Hepatocyte (in vitro differentiated cells): Measurements from ENCODE around the gene FAF2. TPM values are rescaled to one million over a fixed set of nuclear protein-coding genes. Genes with fewer than 3 reads are reported as not detected.
"Not testable (repeated sequence)": the region's sequence is repeated elsewhere in the genome, so short reads cannot be mapped to it uniquely, and the experiment has no call there.

Source experiments
- DNase-seq: peaks from one replicate; pipeline ENCODE4 v3.0.0-alpha.2; 2016; ENCODE audit warnings: low spot score
- H2AFZ ChIP-seq: fragments of 200-600 bp; sonication (generic); 2 replicates; pipeline ENCODE4 v1.6.0; 2016; ENCODE audit warnings: antibody characterized with exemption, mild to moderate bottlenecking
- H3K27ac ChIP-seq: fragments of 200-600 bp; sonication (generic); 2 replicates; pipeline ENCODE4 v1.5.1; 2016; ENCODE audit warnings: mild to moderate bottlenecking
- H3K27me3 ChIP-seq: fragments of 200-600 bp; sonication (generic); 2 replicates; pipeline ENCODE4 v1.6.1; 2016
- H3K36me3 ChIP-seq: fragments of 200-600 bp; sonication (generic); replicated peaks from 2 replicates; pipeline ENCODE4 v1.5.1; 2016; ENCODE audit warnings: low read depth; ENCODE audit not compliant: insufficient read depth
- H3K4me1 ChIP-seq: fragments of 200-600 bp; sonication (generic); 2 replicates; pipeline ENCODE4 v1.5.1; 2016; ENCODE audit warnings: mild to moderate bottlenecking, moderate library complexity; ENCODE audit not compliant: insufficient read depth
- H3K4me2 ChIP-seq: fragments of 200-600 bp; sonication (generic); 2 replicates; pipeline ENCODE4 v1.6.0; 2016
- H3K4me3 ChIP-seq: fragments of 200-600 bp; sonication (generic); 2 replicates; pipeline ENCODE4 v1.5.1; 2016; ENCODE audit warnings: mild to moderate bottlenecking
- H3K79me2 ChIP-seq: fragments of 200-600 bp; sonication (generic); 2 replicates; pipeline ENCODE4 v1.6.0; 2017; ENCODE audit warnings: mild to moderate bottlenecking
- H3K9me2 ChIP-seq: fragments of 200-600 bp; sonication (generic); replicated peaks from 2 replicates; pipeline ENCODE4 v1.6.0; 2017; ENCODE audit warnings: mild to moderate bottlenecking; ENCODE audit not compliant: insufficient read depth
- H3K9me3 ChIP-seq: fragments of 200-600 bp; sonication (generic); 2 replicates; pipeline ENCODE4 v1.5.1; 2016; ENCODE audit warnings: low read depth, mild to moderate bottlenecking
- H4K20me1 ChIP-seq: fragments of 200-600 bp; sonication (generic); 2 replicates; pipeline ENCODE4 v1.6.0; 2016; ENCODE audit warnings: mild to moderate bottlenecking; ENCODE audit not compliant: insufficient read depth, poor library complexity, severe bottlenecking
- CTCF ChIP-seq: fragments of 200-600 bp; sonication (generic); IDR thresholded peaks from 2 replicates; pipeline ENCODE4 v1.5.1; 2016; ENCODE audit warnings: antibody characterized with exemption, mild to moderate bottlenecking; ENCODE audit not compliant: poor library complexity
- EZH2 ChIP-seq: fragments of 200-600 bp; sonication (generic); IDR thresholded peaks from 2 replicates; pipeline ENCODE4 v1.6.1; 2016; ENCODE audit warnings: antibody characterized with exemption, mild to moderate bottlenecking, borderline replicate concordance
- EZH2phosphoT487 ChIP-seq: fragments of 200-600 bp; sonication (generic); IDR thresholded peaks from one replicate; pipeline ENCODE4 v1.6.1; 2018; ENCODE audit warnings: antibody characterized with exemption, mild to moderate bottlenecking, low read depth, moderate library complexity; ENCODE audit not compliant: unreplicated experiment, severe bottlenecking
- WGBS: methylation state at CpG from one replicate; pipeline ENCODE4 v1.1.6; 2016; ENCODE audit warnings: low lambda C conversion rate; ENCODE audit errors: missing lambda C conversion rate; 5-methylcytosine and 5-hydroxymethylcytosine counted together
- polyA plus RNA-seq: library from polyadenylated mRNA; unstranded; fragments of >200 nt; fragmentation: Nextera tagmentation; extraction: Ambion mirVana; gene quantifications from 2 replicates; pipeline ENCODE4 v1.2.1, GENCODE V29; 2016
- total RNA-seq: library from RNA; depleted of rRNA; stranded (reverse); fragments of >200 nt; gene quantifications from 2 replicates; pipeline ENCODE4 v1.2.3, GENCODE V29; 2014

Gene FAF2
- total and polyA plus RNA-seq, 2 experiments from 2014 or later = 47.3 to 63.1 TPM

GRCh38 chr5:176474476-176474875, 26.3 kb downstream of the FAF2 start:
- Histone ChIP-seq H4K20me1 (peaks cover 11% of the 10 kb centered on the region), H3K9me3 (no peaks in the 10 kb centered on the region), H3K36me3 (no peaks in the 10 kb centered on the region), H2AFZ (no peak overlapping the region), H3K4me3 (no peak overlapping the region), H3K9me2 (no peaks in the 10 kb centered on the region), H3K27ac (no peak overlapping the region), H3K4me1 (no peaks in the 10 kb centered on the region), H3K4me2 (no peak overlapping the region), H3K27me3 (no peaks in the 10 kb centered on the region), H3K79me2 (peaks cover 83% of the 10 kb centered on the region)
- DNase-seq = no peak
- WGBS = 94% methylated on average over 1 of the region's 1 CpG
- TF ChIP-seq CTCF (no peak), EZH2 (no peak), EZH2phosphoT487 (no peak)

DNA sequence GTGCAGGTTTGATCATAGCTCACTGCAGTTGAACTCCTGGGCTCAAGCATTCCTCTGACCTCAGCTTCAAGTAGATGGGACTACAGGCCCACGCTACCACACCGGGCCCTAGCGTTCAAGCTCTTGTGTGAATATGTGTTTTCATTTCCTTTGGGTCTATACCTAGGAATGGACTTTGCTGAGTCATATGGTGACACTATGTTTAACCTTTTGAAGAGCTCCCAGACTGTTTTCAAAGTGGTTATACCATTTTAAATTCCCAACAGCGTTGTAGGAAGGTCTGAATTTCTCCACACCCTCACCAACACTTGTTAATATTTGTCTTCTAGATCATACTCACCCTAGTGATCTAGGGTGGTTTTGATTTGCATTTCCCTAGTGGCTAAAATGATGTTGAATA, 33.5 kb downstream of the FAF2 start:
- TF ChIP-seq EZH2phosphoT487 (no peak), EZH2 (no peak), CTCF (no peak)
- no peak overlapping the region for H3K27ac ChIP-seq
- 96% methylated on average over 4 of the region's 4 CpGs for WGBS
- H3K9me2 ChIP-seq = no peaks in the 10 kb centered on the region
- H4K20me1 ChIP-seq = peaks cover 11% of the 10 kb centered on the region
- H3K79me2 ChIP-seq = peaks cover 49% of the 10 kb centered on the region
- DNase-seq = no peak
- H3K9me3 ChIP-seq = no peaks in the 10 kb centered on the region
- H3K4me2 ChIP-seq = no peak overlapping the region
- H2AFZ ChIP-seq = no peak overlapping the region
- H3K36me3 ChIP-seq = no peaks in the 10 kb centered on the region
- no peak overlapping the region for H3K4me3 ChIP-seq
- no peaks in the 10 kb centered on the region for H3K27me3 ChIP-seq
- no peaks in the 10 kb centered on the region for H3K4me1 ChIP-seq

DNA sequence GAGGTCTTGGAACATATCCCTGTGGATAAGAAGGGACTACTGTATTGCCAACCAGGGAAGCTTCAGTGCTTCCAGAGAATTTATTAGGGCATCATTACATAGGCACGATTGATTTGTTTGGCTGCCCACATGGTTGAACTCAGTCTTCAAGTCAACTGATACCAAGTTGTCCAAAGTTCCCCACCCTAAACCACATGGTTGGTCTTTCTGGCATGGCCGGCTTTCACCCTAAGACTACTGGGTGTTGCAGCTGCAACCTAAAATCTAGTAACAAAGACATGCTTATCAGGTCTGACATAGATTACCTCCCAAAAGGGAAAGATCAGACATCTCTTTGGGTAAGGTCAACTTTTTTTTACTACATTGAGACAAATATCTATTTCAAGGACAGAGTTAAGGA, 37.0 kb downstream of the FAF2 start:
- no peak overlapping the region for H2AFZ ChIP-seq
- TF ChIP-seq CTCF = no peak
- no peak for TF ChIP-seq EZH2phosphoT487
- TF ChIP-seq EZH2 = no peak
- WGBS = 91% methylated on average over 2 of the region's 2 CpGs
- DNase-seq = no peak
- no peaks in the 10 kb centered on the region for H3K4me1 ChIP-seq
- peaks cover 49% of the 10 kb centered on the region for H3K79me2 ChIP-seq
- H3K4me3 ChIP-seq = no peak overlapping the region
- no peaks in the 10 kb centered on the region for H3K36me3 ChIP-seq
- H3K9me3 ChIP-seq = no peaks in the 10 kb centered on the region
- H3K9me2 ChIP-seq = no peaks in the 10 kb centered on the region
- H3K4me2 ChIP-seq = no peak overlapping the region
- H4K20me1 ChIP-seq = peaks cover 10% of the 10 kb centered on the region
- no peak overlapping the region for H3K27ac ChIP-seq
- H3K27me3 ChIP-seq = no peaks in the 10 kb centered on the region

GRCh38 chr5:176486189-176486757, 38.1 kb downstream of the FAF2 start:
- no peak overlapping the region for H3K27ac ChIP-seq
- H3K27me3 ChIP-seq = no peaks in the 10 kb centered on the region
- peaks cover 5% of the 10 kb centered on the region for H3K36me3 ChIP-seq
- H3K4me3 ChIP-seq = no peak overlapping the region
- H2AFZ ChIP-seq = no peak overlapping the region
- no peak overlapping the region for H3K4me2 ChIP-seq
- no peak for DNase-seq
- H3K4me1 ChIP-seq = peaks cover 4% of the 10 kb centered on the region
- no peaks in the 10 kb centered on the region for H3K9me2 ChIP-seq
- H3K79me2 ChIP-seq = peaks cover 46% of the 10 kb centered on the region
- WGBS = 84% methylated on average over 7 of the region's 7 CpGs
- peaks cover 10% of the 10 kb centered on the region for H4K20me1 ChIP-seq
- H3K9me3 ChIP-seq = no peaks in the 10 kb centered on the region
- TF ChIP-seq EZH2phosphoT487 (no peak), CTCF (no peak), EZH2 (no peak)

DNA sequence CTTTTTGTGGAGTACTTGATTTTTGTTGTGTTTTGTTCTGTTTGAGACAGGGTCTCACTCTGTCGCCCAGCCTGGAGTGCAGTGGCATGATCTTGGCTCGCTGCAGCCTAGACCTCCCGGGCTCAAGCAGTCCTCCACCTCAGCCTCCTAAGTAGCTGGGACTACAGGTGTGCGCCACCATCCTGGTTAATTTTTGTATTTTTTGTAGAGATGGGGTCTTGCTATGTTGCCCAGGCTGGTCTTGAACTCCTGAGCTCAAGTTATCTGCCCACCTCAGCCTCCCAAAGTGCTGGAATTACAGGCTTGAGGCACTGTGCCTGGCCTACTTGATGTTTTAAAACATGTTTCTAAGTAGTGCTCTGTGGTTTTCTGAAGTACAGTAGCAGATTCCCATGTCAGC, 39.0 kb downstream of the FAF2 start:
- H3K9me2 ChIP-seq, H3K4me3 ChIP-seq, H3K27me3 ChIP-seq, H3K36me3 ChIP-seq, H3K4me1 ChIP-seq, H2AFZ ChIP-seq, H3K9me3 ChIP-seq, DNase-seq, H3K4me2 ChIP-seq, H3K27ac ChIP-seq: not testable (repeated sequence)
- Histone ChIP-seq H4K20me1 (peaks cover 10% of the 10 kb centered on the region), H3K79me2 (peaks cover 40% of the 10 kb centered on the region)
- WGBS = 98% methylated on average over 4 of the region's 4 CpGs
